ENCODE results near the gene ADSS1. TPM values are rescaled to one million over a fixed set of nuclear protein-coding genes. Genes with fewer than 3 reads are reported as not detected.
A peak's percentile ranks its signal among the peaks of the same experiment; 100 is the strongest.

ADSS1 gene
- 1.2 and 2.8 TPM in 2 replicates for total RNA-seq

GRCh38 chr14:104723651-104724406 lies at the start of gene ADSS1:
Gene ADSS1, plus strand, starts transcription at chr14:104724229. Its CDS starts 42 bp downstream, at chr14:104724271.
- no peak for DNase-seq (ENCODE audit: low read depth, low spot score)

- DNase-seq (ENCODE audit: low read depth, low spot score), result no peak
Measured at GRCh38 chr14:104675447-104675846, 48.6 kb upstream of the ADSS1 start.

GRCh38 chr14:104676130-104676693 lies 47.8 kb upstream of the ADSS1 start:
- DNase-seq (ENCODE audit: low read depth, low spot score), result no peak

GRCh38 chr14:104676694-104677511 lies 47.1 kb upstream of the ADSS1 start:
- DNase-seq (ENCODE audit: low read depth, low spot score), result no peak

GRCh38 chr14:104677512-104678332 lies 46.3 kb upstream of the ADSS1 start:
- peak; percentile 70 for DNase-seq (ENCODE audit: low read depth, low spot score)

- DNase-seq (ENCODE audit: low read depth, low spot score), result no peak
Measured at GRCh38 chr14:104678346-104678745, 45.7 kb upstream of the ADSS1 start.

GRCh38 chr14:104678901-104679705 lies 44.9 kb upstream of the ADSS1 start:
- DNase-seq (ENCODE audit: low read depth, low spot score), result no peak

- peak; percentile 32 for DNase-seq (ENCODE audit: low read depth, low spot score)
Measured at GRCh38 chr14:104680056-104680805, 43.8 kb upstream of the ADSS1 start.

- peak; percentile 48 for DNase-seq (ENCODE audit: low read depth, low spot score)
Measured at GRCh38 chr14:104680806-104681688, 43.0 kb upstream of the ADSS1 start.

- DNase-seq (ENCODE audit: low read depth, low spot score), result peak; percentile 78
Measured at GRCh38 chr14:104681689-104682074, 42.3 kb upstream of the ADSS1 start.

- no peak for DNase-seq (ENCODE audit: low read depth, low spot score)
Measured at GRCh38 chr14:104682107-104682593, 41.9 kb upstream of the ADSS1 start.

GRCh38 chr14:104683653-104684448 lies 40.2 kb upstream of the ADSS1 start:
- no peak for DNase-seq (ENCODE audit: low read depth, low spot score)

- no peak for DNase-seq (ENCODE audit: low read depth, low spot score)
Measured at GRCh38 chr14:104684449-104684821, 39.6 kb upstream of the ADSS1 start.

- DNase-seq (ENCODE audit: low read depth, low spot score), result no peak
Measured at GRCh38 chr14:104685216-104685997, 38.6 kb upstream of the ADSS1 start.

- no peak for DNase-seq (ENCODE audit: low read depth, low spot score)
Measured at GRCh38 chr14:104685998-104686610, 37.9 kb upstream of the ADSS1 start.

All from pulmonary artery endothelial cell (primary cell).